Uterus (tissue), 4 donors: Measurements from ENCODE around the gene COL4A1. TPM values are rescaled to one million over a fixed set of nuclear protein-coding genes. Genes with fewer than 3 reads are reported as not detected.

Experiments
- DNase-seq, 2 donors: peaks; one replicate each; pipeline ENCODE4 v3.0.0-alpha.2; 2019 to 2020
- H3K27ac ChIP-seq, 2 donors: fragments of 200-600 bp; sonication (generic); 1 replicate in 1 of 2; 2 replicates in 1 of 2; pipeline ENCODE4 v1.5.1; 2016 to 2018
- H3K27me3 ChIP-seq, 2 donors: fragments of 200-600 bp; sonication (generic); one replicate each; pipeline ENCODE4 v1.5.1; 2018 to 2019; ENCODE audit warnings: control low read depth in 1 of 2
- H3K36me3 ChIP-seq, 2 donors: fragments of 200-600 bp; sonication (generic); one replicate each; pipeline ENCODE4 v1.5.1; 2019; ENCODE audit warnings: control low read depth in 1 of 2
- H3K4me1 ChIP-seq, 2 donors: fragments of 200-600 bp; sonication (generic); one replicate each; pipeline ENCODE4 v1.5.1; 2018 to 2019; ENCODE audit warnings: control low read depth in 1 of 2
- H3K4me3 ChIP-seq, 2 donors: fragments of 200-600 bp; sonication (generic); 1 replicate in 1 of 2; 2 replicates in 1 of 2; pipeline ENCODE4 v1.5.1; 2018 to 2019; ENCODE audit warnings: mild to moderate bottlenecking in 1 of 2
- H3K9me3 ChIP-seq, 2 donors: fragments of 200-600 bp; sonication (generic); one replicate each; pipeline ENCODE4 v1.5.1; 2019; ENCODE audit warnings: control low read depth in 1 of 2
- POLR2A ChIP-seq, 2 donors: fragments of 450-650 bp; IDR thresholded peaks; one replicate each; pipeline ENCODE4 v1.6.1; 2016; ENCODE audit warnings: antibody characterized with exemption in 2 of 2, mild to moderate bottlenecking in 1 of 2, moderate library complexity in 1 of 2
- intact Hi-C: fragments of 100-400 bp; cut with DNase I; formaldehyde crosslinking; loops from one replicate; pipeline ENCODE4 v1.15.1; 2023; ENCODE audit warnings: low total_unique reads
- total RNA-seq, 4 donors: library from RNA; depleted of rRNA in 3 of 4; stranded (reverse); fragments of >200 nt in 3 of 4; gene quantifications; one replicate each; pipeline versions ENCODE4 v1.1.0 to v1.2.4, GENCODE V29; 2014 to 2023
- TF ChIP-seq, protein P1 (sequence below), 4 experiments: fragments of 200-600 bp in 2 of 4; fragments of 450-650 bp in 2 of 4; sonication (generic) in 2 of 4; IDR thresholded peaks; one replicate each; pipeline ENCODE4 v1.5.1; 2016 to 2019; ENCODE audit warnings: antibody characterized with exemption in 4 of 4, mild to moderate bottlenecking in 2 of 4, moderate library complexity in 1 of 4
- donor health status: DM: yes; HTN: yes; CAD: no.

The COL4A1 gene
- total RNA-seq, 4 donors from 2014 or later, result 164 to 737 (median 209) TPM

DNA sequence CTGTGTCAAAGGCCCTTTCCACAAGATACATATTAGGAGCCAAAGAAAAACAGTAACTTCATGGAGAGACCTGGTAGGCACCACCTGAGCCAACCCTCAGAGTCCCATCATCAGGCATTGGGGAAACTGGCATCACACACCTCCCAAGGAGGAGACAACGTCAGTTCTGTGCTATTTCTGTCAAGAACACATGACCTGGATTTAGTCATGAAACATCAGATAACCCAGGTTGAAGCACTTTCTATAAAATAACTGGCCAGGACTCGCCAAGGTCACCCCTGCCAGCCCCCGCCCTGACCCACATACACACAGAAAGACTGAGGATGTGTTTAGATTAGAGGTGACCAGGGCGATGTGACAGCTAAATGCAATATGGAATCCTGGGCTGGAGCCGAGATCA is 35.6 kb downstream of the COL4A1 start:
- no peaks in the 10 kb centered on the region for H3K27me3 ChIP-seq
- H3K4me3 ChIP-seq, result no peak overlapping the region
- TF ChIP-seq, protein P1, sequence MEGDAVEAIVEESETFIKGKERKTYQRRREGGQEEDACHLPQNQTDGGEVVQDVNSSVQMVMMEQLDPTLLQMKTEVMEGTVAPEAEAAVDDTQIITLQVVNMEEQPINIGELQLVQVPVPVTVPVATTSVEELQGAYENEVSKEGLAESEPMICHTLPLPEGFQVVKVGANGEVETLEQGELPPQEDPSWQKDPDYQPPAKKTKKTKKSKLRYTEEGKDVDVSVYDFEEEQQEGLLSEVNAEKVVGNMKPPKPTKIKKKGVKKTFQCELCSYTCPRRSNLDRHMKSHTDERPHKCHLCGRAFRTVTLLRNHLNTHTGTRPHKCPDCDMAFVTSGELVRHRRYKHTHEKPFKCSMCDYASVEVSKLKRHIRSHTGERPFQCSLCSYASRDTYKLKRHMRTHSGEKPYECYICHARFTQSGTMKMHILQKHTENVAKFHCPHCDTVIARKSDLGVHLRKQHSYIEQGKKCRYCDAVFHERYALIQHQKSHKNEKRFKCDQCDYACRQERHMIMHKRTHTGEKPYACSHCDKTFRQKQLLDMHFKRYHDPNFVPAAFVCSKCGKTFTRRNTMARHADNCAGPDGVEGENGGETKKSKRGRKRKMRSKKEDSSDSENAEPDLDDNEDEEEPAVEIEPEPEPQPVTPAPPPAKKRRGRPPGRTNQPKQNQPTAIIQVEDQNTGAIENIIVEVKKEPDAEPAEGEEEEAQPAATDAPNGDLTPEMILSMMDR (IDR thresholded peaks at IDR 0.05), result no peak
- H3K36me3 ChIP-seq, result no peaks in the 10 kb centered on the region
- DNase-seq, result peak in 1 of 2 donors; percentile 12
- intact Hi-C loops, result no loop called here
- H3K4me1 ChIP-seq, result no peaks in the 10 kb centered on the region
- H3K27ac ChIP-seq, result peak overlapping the region in 1 of 2 donors; percentile 37
- H3K9me3 ChIP-seq, result no peaks in the 10 kb centered on the region

DNA sequence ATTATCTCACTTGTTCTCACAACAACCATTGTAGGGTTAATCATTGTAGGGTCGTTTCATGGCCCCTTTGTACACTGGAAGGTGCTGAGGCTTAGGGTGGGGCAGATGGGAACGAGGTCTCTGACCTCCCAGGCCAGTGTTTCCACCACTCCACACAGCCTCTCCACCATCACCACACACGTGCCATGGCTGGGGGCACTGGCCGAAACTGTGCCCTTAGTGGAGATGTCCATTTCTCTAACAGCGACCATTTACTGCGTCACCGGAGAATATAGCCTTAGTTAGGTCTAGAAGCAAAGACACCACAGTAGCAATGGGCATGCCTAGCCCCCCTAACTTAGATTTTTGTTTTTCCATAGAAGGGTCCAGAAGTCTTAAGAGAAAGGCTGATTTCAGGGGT is 36.5 kb downstream of the COL4A1 start:
- no peaks in the 10 kb centered on the region for H3K4me1 ChIP-seq

DNA sequence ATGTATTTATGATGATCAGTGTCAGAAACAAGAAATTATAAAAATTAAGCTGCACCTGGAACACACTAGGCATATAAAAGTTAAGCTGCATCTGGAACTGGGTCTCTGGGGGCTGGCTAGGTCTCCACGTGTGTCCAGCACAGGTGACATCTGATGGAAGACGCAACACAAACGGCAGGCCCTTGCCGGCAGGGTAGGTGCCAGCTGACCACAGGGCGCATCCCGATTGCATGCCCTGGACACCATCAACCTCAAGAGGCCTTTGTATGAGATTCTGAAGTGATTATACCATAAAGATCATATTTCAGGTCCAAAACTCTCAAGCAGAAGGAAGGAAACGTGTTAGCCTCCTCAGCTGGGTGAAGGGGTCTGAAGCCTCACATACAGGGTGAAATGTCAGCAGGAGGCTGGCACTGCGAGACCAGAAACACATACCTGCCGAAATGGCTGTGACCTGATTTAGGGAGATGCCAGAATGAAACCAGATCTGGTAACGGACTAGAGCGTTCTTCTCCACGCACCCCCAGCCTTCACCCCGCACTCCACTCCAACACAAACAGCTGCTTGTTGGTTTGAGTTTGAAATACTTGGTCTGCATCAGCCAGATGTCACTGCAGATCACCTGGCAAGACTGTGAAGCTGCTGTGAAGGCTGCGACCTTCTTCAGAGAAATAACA is 37.3 kb downstream of the COL4A1 start:
- Histone ChIP-seq H3K9me3 (no peaks in the 10 kb centered on the region), H3K36me3 (no peaks in the 10 kb centered on the region), H3K4me3 (no peak overlapping the region), H3K27ac (no peak overlapping the region), H3K27me3 (no peaks in the 10 kb centered on the region), H3K4me1 (no peaks in the 10 kb centered on the region)
- intact Hi-C loops, result no loop called here
- peak in 1 of 2 donors; percentile 12 for DNase-seq
- TF ChIP-seq, protein P1 (IDR thresholded peaks at IDR 0.05), result no peak
- no peak for TF ChIP-seq POLR2A (IDR thresholded peaks at IDR 0.05)

More for the DNA sequence above, 36.5 kb downstream of the COL4A1 start:
- intact Hi-C loops, result no loop called here
- Histone ChIP-seq H3K9me3 (no peaks in the 10 kb centered on the region), H3K4me3 (no peak overlapping the region), H3K36me3 (no peaks in the 10 kb centered on the region), H3K27ac (no peak overlapping the region), H3K27me3 (no peaks in the 10 kb centered on the region)
- DNase-seq, result peak in 1 of 2 donors; percentile 9
- TF ChIP-seq, protein P1 (IDR thresholded peaks at IDR 0.05), result no peak
- no peak for TF ChIP-seq POLR2A (IDR thresholded peaks at IDR 0.05)

DNA sequence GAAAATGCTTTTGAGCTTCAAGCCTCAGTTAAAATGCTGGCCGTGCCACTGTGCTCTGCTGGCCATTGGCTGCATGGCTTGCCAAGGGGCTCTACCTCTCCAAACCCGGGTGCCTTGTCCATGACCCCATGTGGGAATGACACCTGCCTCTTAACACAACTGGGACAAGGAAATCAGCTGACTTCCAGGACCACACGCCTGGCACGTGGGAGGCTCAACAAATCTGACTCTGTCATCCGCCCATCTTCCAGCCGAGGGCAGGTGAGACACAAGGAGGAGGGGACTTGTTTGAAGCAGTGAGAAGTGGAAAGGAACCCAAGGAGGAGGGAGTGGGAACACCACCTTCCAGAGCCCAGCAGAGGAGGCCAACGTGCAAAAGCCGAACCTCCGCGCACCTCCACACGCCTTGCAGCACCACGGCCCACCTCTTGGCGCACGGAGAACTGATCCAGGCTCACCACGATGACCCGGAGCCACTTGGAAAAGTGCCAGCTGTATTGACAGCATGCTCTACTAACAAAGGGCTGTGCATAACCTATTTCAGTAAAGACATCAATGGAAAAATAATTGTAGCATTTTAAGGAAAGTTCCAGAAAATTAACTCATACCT is 38.3 kb downstream of the COL4A1 start:
- Histone ChIP-seq H3K4me3 (no peak overlapping the region), H3K27ac (peak overlapping the region in 1 of 2 donors; percentile 4), H3K9me3 (no peaks in the 10 kb centered on the region), H3K27me3 (no peaks in the 10 kb centered on the region), H3K36me3 (no peaks in the 10 kb centered on the region), H3K4me1 (no peaks in the 10 kb centered on the region)
- no peak for TF ChIP-seq POLR2A (IDR thresholded peaks at IDR 0.05)
- TF ChIP-seq, protein P1 (IDR thresholded peaks at IDR 0.05), result no peak
- peak in 1 of 2 donors; percentile 37 for DNase-seq
- intact Hi-C loops, result no loop called here

DNA sequence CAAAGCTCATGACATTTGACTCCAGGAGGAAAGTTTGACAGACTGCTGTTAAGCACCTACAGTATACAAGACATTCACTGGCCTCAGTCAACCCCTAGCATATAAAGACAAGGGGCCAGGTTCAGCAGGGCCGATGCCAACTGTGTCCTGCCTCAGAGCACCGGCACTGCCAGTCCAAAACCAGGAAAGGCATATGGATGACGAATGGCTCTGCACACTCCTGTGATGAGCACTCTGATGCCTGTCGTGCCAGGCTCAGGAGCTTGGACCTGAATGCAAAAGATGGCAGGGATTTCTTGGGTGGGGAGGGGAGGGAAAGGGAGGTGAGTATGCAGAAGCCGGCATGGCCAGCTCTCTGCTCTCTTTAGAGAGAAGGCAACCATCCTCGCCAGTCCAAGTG is 38.9 kb downstream of the COL4A1 start:
- intact Hi-C loops, result no loop called here
- H3K4me1 ChIP-seq, result peaks cover 0 to 3% of the 10 kb centered on the region in 2 donors

More for the DNA sequence above, 38.9 kb downstream of the COL4A1 start:
- Histone ChIP-seq H3K4me3 (no peak overlapping the region), H3K36me3 (no peaks in the 10 kb centered on the region), H3K27me3 (no peaks in the 10 kb centered on the region), H3K9me3 (no peaks in the 10 kb centered on the region), H3K27ac (peak overlapping the region in 1 of 2 donors; percentile 4)
- no peak for TF ChIP-seq POLR2A (IDR thresholded peaks at IDR 0.05)
- TF ChIP-seq, protein P1 (IDR thresholded peaks at IDR 0.05), result no peak
- DNase-seq, result peak in 1 of 2 donors; percentile 8
